Measurements from ENCODE around the gene NEAT1. TPM values are rescaled to one million over a fixed set of nuclear protein-coding genes. Genes with fewer than 3 reads are reported as not detected.

Gene NEAT1
- total and polyA plus RNA-seq, 9 of the 15 experiments (the other 6 are each of a cell fraction or from before 2014, with no cell fraction given) = 20.1 to 389 (median 62.8) TPM

DNA sequence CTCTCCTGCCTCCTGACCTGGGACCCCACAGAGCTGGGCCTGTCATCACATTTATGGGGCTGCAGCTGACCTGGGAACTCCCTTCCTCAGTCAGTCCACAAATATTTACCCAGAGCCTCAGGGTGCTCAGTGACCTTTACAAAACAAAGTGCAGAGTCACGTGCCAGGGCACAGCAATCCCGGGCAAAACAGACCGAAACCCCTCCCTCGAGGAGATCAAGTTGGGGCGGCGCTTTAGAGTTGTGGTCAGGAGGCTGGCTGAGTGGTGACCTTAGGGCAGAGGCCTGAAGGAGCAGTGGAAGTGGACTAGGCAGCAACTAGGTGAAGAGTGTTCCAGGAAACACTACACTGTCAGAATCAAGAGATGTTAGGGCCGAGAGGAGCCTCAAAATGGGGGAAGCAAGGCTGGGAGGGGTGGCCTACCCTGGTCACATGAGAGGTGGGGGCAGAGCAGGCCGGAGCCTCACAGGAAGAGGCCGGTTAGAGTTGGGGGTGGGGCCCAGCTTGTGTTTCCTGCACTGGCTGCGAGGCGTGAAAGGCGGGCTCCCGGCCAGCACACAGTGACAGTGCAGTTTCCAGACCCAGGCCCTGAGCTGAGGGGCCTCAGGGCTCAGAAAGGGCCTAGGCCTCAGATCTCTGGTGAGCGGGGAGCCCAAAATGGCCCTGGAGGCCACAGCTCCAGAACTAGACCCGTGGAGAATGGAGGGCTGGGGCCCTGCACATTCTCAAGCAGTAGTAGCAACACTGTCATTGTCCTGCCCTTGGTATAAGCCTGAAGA is 3.7 kb upstream of the NEAT1 start (continued):
- TF ChIP-seq, protein P1, sequence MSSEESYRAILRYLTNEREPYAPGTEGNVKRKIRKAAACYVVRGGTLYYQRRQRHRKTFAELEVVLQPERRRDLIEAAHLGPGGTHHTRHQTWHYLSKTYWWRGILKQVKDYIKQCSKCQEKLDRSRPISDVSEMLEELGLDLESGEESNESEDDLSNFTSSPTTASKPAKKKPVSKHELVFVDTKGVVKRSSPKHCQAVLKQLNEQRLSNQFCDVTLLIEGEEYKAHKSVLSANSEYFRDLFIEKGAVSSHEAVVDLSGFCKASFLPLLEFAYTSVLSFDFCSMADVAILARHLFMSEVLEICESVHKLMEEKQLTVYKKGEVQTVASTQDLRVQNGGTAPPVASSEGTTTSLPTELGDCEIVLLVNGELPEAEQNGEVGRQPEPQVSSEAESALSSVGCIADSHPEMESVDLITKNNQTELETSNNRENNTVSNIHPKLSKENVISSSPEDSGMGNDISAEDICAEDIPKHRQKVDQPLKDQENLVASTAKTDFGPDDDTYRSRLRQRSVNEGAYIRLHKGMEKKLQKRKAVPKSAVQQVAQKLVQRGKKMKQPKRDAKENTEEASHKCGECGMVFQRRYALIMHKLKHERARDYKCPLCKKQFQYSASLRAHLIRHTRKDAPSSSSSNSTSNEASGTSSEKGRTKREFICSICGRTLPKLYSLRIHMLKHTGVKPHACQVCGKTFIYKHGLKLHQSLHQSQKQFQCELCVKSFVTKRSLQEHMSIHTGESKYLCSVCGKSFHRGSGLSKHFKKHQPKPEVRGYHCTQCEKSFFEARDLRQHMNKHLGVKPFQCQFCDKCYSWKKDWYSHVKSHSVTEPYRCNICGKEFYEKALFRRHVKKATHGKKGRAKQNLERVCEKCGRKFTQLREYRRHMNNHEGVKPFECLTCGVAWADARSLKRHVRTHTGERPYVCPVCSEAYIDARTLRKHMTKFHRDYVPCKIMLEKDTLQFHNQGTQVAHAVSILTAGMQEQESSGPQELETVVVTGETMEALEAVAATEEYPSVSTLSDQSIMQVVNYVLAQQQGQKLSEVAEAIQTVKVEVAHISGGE (CRISPR knock-in tag; IDR thresholded peaks at IDR 0.05) = peak in 1 of 3 experiments; percentile 91; a peak in 2 of 6 replicates
- TF ChIP-seq TBL1XR1 (IDR thresholded peaks at IDR 0.05; ENCODE audit: low read length in 2 of 2) = peak; percentile 24 to 67; a peak in 2 of 4 replicates
- TF ChIP-seq ZNF707 (CRISPR knock-in tag; conservative IDR thresholded peaks at IDR 0.05) = peak; percentile 32
- TF ChIP-seq SUPT5H (IDR thresholded peaks at IDR 0.05) = peak; percentile 85
- TF ChIP-seq, protein P2, sequence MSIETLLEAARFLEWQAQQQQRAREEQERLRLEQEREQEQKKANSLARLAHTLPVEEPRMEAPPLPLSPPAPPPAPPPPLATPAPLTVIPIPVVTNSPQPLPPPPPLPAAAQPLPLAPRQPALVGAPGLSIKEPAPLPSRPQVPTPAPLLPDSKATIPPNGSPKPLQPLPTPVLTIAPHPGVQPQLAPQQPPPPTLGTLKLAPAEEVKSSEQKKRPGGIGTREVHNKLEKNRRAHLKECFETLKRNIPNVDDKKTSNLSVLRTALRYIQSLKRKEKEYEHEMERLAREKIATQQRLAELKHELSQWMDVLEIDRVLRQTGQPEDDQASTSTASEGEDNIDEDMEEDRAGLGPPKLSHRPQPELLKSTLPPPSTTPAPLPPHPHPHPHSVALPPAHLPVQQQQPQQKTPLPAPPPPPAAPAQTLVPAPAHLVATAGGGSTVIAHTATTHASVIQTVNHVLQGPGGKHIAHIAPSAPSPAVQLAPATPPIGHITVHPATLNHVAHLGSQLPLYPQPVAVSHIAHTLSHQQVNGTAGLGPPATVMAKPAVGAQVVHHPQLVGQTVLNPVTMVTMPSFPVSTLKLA (conservative IDR thresholded peaks at IDR 0.05) = no peak
- no peak for TF ChIP-seq TAF15 (IDR thresholded peaks at IDR 0.05; ENCODE audit: low read depth, low read length)
- TF ChIP-seq ZNF140 (CRISPR knock-in tag; IDR thresholded peaks at IDR 0.05) = no peak
- peak; percentile 37 to 63; a peak in 3 of 4 replicates for TF ChIP-seq TEAD1 (CRISPR knock-in tag; IDR thresholded peaks at IDR 0.05)
- peak; percentile 89 for TF ChIP-seq MAFK (IDR thresholded peaks at IDR 0.05; ENCODE audit: low read length)
- TF ChIP-seq CAMTA2 (CRISPR knock-in tag; conservative IDR thresholded peaks at IDR 0.05) = 0 out of 2 replicates have a peak, but pooled peaks have one; percentile 21
- TF ChIP-seq ZNF263 (CRISPR knock-in tag; IDR thresholded peaks at IDR 0.05; ENCODE audit: borderline replicate concordance) = peak; percentile 40; the same call in 1 of the 2 replicates
- no peak for TF ChIP-seq FOS (IDR thresholded peaks at IDR 0.05; ENCODE audit: extremely low read depth, insufficient read length)
- no peak for TF ChIP-seq MCM2 (IDR thresholded peaks at IDR 0.05; ENCODE audit: low read depth)
- no peak for TF ChIP-seq MCM5 (IDR thresholded peaks at IDR 0.05; ENCODE audit: low read depth)
- TF ChIP-seq PHF21A (IDR thresholded peaks at IDR 0.05; ENCODE audit: borderline replicate concordance, low read depth) = no peak
- TF ChIP-seq JUND (IDR thresholded peaks at IDR 0.05; ENCODE audit: borderline replicate concordance, low read depth, low read length) = peak; percentile 78
- TF ChIP-seq JUND (tag; IDR thresholded peaks at IDR 0.05; ENCODE audit: borderline replicate concordance, low read depth, low read length) = no peak; the same call in 1 of the 3 replicates
- TF ChIP-seq PTRF (tag; IDR thresholded peaks at IDR 0.05) = no peak
- no peak for TF ChIP-seq NONO (IDR thresholded peaks at IDR 0.05; ENCODE audit: low read depth in 2 of 2, low read length in 1 of 2)
- no peak for TF ChIP-seq STAG1 (CRISPR knock-in tag; IDR thresholded peaks at IDR 0.05; ENCODE audit: borderline replicate concordance)
- TF ChIP-seq, protein P3, sequence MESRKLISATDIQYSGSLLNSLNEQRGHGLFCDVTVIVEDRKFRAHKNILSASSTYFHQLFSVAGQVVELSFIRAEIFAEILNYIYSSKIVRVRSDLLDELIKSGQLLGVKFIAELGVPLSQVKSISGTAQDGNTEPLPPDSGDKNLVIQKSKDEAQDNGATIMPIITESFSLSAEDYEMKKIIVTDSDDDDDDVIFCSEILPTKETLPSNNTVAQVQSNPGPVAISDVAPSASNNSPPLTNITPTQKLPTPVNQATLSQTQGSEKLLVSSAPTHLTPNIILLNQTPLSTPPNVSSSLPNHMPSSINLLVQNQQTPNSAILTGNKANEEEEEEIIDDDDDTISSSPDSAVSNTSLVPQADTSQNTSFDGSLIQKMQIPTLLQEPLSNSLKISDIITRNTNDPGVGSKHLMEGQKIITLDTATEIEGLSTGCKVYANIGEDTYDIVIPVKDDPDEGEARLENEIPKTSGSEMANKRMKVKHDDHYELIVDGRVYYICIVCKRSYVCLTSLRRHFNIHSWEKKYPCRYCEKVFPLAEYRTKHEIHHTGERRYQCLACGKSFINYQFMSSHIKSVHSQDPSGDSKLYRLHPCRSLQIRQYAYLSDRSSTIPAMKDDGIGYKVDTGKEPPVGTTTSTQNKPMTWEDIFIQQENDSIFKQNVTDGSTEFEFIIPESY (CRISPR knock-in tag; IDR thresholded peaks at IDR 0.05) = peak; percentile 14; the same call in 1 of the 2 replicates

Measured in K562 (cell line).